Neural cell (in vitro differentiated cells): ENCODE results near the gene AKAP10.
"Not testable (repeated sequence)": the region's sequence is repeated elsewhere in the genome, so short reads cannot be mapped to it uniquely, and the experiment has no call there.

Source experiments
- EP300 ChIP-seq: fragments of 450-650 bp; conservative IDR thresholded peaks from 2 replicates; pipeline ENCODE4 v1.6.1; 2014; ENCODE audit warnings: antibody characterized with exemption, mild to moderate bottlenecking, moderate library complexity; ENCODE audit not compliant: poor library complexity, severe bottlenecking
- MXI1 ChIP-seq: fragments of 450-650 bp; conservative IDR thresholded peaks from 2 replicates; pipeline ENCODE4 v1.6.1; 2014; ENCODE audit warnings: antibody characterized with exemption, mild to moderate bottlenecking; ENCODE audit not compliant: poor library complexity, severe bottlenecking
- TF ChIP-seq, protein P1 (sequence below): fragments of 450-650 bp; IDR thresholded peaks from 2 replicates; pipeline ENCODE4 v1.5.1; 2014; ENCODE audit warnings: antibody characterized with exemption, mild to moderate bottlenecking, moderate library complexity; ENCODE audit not compliant: poor library complexity, severe bottlenecking

DNA sequence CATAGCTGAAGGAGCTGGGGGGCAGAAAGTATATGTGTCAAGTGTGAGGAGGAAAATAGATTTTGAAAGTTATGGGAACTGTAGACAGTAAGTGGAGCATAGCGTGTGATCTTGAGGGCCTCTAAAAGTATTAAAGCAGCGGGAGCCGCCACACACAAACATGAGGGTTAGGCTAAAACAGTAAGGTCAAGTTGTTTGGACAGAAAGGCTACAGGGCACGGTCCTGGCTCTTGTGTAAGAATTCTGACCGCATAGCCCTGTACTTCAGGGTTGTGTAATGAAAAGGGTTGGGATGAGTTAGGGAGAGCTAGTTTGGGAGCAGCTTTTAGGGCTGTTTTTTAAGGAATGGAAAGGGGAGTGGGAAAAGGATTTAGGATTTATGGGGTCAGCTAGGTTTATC is 87.1 kb downstream of the AKAP10 start:
- TF ChIP-seq, protein P1, sequence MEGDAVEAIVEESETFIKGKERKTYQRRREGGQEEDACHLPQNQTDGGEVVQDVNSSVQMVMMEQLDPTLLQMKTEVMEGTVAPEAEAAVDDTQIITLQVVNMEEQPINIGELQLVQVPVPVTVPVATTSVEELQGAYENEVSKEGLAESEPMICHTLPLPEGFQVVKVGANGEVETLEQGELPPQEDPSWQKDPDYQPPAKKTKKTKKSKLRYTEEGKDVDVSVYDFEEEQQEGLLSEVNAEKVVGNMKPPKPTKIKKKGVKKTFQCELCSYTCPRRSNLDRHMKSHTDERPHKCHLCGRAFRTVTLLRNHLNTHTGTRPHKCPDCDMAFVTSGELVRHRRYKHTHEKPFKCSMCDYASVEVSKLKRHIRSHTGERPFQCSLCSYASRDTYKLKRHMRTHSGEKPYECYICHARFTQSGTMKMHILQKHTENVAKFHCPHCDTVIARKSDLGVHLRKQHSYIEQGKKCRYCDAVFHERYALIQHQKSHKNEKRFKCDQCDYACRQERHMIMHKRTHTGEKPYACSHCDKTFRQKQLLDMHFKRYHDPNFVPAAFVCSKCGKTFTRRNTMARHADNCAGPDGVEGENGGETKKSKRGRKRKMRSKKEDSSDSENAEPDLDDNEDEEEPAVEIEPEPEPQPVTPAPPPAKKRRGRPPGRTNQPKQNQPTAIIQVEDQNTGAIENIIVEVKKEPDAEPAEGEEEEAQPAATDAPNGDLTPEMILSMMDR = not testable (repeated sequence)
- not testable (repeated sequence) for TF ChIP-seq MXI1, EP300
